ENCODE results near the gene SLC44A5. TPM values are rescaled to one million over a fixed set of nuclear protein-coding genes. Genes with fewer than 3 reads are reported as not detected.
A peak's percentile ranks its signal among the peaks of the same experiment; 100 is the strongest.
"Not testable (repeated sequence)": the region's sequence is repeated elsewhere in the genome, so short reads cannot be mapped to it uniquely, and the experiment has no call there.

Gene SLC44A5
- total RNA-seq, 2 donors from 2014 or later: 0.17 to 5.4 TPM

DNA sequence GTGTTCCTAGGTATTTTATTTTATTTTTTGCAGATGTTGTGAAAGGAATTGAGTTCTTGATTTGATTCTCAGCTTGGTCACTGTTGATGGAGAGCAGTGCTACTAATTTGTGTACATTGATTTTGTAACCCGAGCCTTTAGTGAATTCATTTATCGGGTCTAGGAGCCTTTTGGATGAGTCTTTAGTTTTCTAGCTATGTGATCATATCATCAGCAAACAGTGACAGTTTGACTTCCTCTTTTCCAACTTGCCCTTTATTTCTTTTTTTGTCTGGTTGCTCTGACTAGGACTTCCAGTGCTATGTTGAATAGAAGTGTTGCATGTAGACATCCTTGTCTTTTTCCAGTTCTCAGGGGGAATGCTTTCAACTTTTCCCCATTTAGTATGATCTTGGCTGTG lies 337.8 kb downstream of the SLC44A5 start:
- TF ChIP-seq CTCF (IDR thresholded peaks at IDR 0.05): no peak
- H3K36me3 ChIP-seq: no peaks in the 10 kb centered on the region
- intact Hi-C loops (cut with DNase I): no loop called here
- DNase-seq: no peak
- H3K27ac ChIP-seq: no peak overlapping the region
- no peak overlapping the region for H3K9ac ChIP-seq (ENCODE audit: low read depth in 2 of 2, low read length in 2 of 2)
- H3K9me3 ChIP-seq: no peaks in the 10 kb centered on the region
- H3K27me3 ChIP-seq: no peaks in the 10 kb centered on the region
- H3K4me1 ChIP-seq: no peaks in the 10 kb centered on the region
- no peak overlapping the region for H3K4me3 ChIP-seq

- H3K36me3 ChIP-seq: no peaks in the 10 kb centered on the region
- no peak overlapping the region for H3K27ac ChIP-seq
- intact Hi-C loops (cut with DNase I): loop anchor here (5.0 kb wide), 1 partner anchor 367 kb away; no protein-coding TSS in a partner anchor
- no peaks in the 10 kb centered on the region for H3K4me1 ChIP-seq
- no peak overlapping the region for H3K4me3 ChIP-seq
- H3K27me3 ChIP-seq: no peaks in the 10 kb centered on the region
- peak; percentile 45 for TF ChIP-seq CTCF (IDR thresholded peaks at IDR 0.05)
- no peaks in the 10 kb centered on the region for H3K9me3 ChIP-seq
- H3K9ac ChIP-seq (ENCODE audit: low read depth in 2 of 2, low read length in 2 of 2): no peak overlapping the region
- no peak for DNase-seq
Measured at GRCh38 chr1:75265792-75266191, 345.1 kb downstream of the SLC44A5 start.

DNA sequence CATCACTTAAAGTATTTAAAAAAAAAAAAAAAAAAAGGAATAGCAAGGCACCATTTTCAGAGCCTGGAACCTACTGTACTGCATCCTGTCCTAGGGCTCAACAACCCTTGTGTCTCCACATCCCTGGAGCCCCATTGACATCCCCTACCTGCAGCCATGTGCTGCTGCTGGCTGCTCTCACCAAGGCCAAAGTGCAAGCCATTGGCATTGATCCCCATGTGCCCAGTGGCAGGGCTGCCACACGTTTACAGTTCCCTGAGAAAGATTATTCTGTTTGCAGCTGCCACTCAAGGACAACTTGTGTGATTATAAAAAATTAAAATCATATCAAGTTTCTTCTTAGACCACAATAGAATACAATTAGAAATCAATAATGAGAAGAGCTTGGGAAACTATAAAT lies 346.8 kb downstream of the SLC44A5 start:
- H3K36me3 ChIP-seq: no peaks in the 10 kb centered on the region
- H3K9ac ChIP-seq (ENCODE audit: low read depth in 2 of 2, low read length in 2 of 2): no peak overlapping the region
- no peaks in the 10 kb centered on the region for H3K27me3 ChIP-seq
- TF ChIP-seq CTCF (IDR thresholded peaks at IDR 0.05): no peak
- no peaks in the 10 kb centered on the region for H3K4me1 ChIP-seq
- DNase-seq: no peak
- no peak overlapping the region for H3K27ac ChIP-seq
- H3K9me3 ChIP-seq: no peaks in the 10 kb centered on the region
- intact Hi-C loops (cut with DNase I): no loop called here
- no peak overlapping the region for H3K4me3 ChIP-seq

DNA sequence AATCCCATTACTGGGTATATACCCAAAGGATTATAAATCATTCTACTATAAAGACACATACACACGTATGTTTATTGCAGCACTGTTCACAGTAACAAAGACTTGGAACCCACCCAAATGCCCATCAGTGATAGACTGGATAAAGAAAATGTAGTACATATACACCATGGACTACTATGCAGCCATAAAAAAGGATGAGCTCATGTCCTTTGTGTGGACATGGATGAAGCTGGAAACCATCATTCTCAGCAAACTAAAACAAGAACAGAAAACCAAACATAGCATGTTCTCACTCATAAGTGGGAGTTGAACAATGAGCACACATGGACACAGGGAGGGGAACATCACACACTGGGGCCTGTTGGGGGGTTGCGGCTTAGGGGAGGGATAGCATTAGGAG lies 347.3 kb downstream of the SLC44A5 start:
- H3K4me3 ChIP-seq; H3K9ac ChIP-seq (ENCODE audit: low read depth in 2 of 2, low read length in 2 of 2); H3K4me1 ChIP-seq; H3K27ac ChIP-seq; DNase-seq; intact Hi-C loops (cut with DNase I); H3K36me3 ChIP-seq; H3K9me3 ChIP-seq; H3K27me3 ChIP-seq: not testable (repeated sequence)

DNA sequence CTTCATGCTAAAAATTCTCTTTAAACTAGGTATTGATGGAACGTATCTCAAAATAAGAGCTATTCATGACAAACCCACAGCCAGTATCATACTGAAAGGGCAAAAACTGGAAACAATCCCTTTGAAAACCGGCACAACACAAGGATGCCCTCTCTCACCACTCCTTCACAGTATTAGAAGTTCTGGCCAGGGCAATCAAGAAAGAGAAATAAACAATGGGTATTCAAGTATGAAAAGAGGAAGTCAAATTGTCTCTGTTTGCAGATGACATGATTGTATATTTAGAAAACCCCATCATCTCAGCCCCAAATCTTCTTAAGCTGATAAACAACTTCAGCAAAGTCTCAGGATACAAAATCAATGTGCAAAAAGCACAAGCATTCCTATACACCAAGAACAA lies 349.0 kb downstream of the SLC44A5 start:
- DNase-seq; intact Hi-C loops (cut with DNase I); H3K27me3 ChIP-seq; H3K36me3 ChIP-seq; H3K4me3 ChIP-seq; H3K4me1 ChIP-seq; H3K9ac ChIP-seq (ENCODE audit: low read depth in 2 of 2, low read length in 2 of 2); H3K9me3 ChIP-seq; H3K27ac ChIP-seq: not testable (repeated sequence)

DNA sequence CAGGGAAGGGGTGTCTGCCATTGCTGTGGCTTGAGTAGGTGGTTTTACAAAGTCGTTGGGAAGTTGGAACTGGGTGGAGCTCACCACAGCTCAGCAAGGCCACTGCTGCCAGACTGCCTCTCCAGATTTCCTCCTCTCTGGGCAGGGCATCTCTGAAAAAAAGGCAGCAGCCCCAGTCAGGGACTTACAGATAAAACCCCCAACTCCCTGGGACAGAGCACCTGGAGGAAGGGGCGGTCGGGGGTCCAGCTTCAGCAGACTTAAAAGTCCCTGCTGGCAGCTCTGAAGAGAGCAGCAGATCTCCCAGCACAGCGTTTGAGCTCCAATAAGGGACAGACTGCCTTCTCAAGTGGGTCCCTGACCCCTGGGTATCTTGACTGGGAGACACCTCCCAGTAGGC lies 352.6 kb downstream of the SLC44A5 start:
- no peak for DNase-seq
- H3K27me3 ChIP-seq: no peaks in the 10 kb centered on the region
- no peak overlapping the region for H3K27ac ChIP-seq
- no peaks in the 10 kb centered on the region for H3K9me3 ChIP-seq
- intact Hi-C loops (cut with DNase I): no loop called here
- H3K36me3 ChIP-seq: no peaks in the 10 kb centered on the region
- H3K4me3 ChIP-seq: no peak overlapping the region
- TF ChIP-seq CTCF (IDR thresholded peaks at IDR 0.05): no peak
- no peak overlapping the region for H3K9ac ChIP-seq (ENCODE audit: low read depth in 2 of 2, low read length in 2 of 2)
- H3K4me1 ChIP-seq: no peaks in the 10 kb centered on the region

DNA sequence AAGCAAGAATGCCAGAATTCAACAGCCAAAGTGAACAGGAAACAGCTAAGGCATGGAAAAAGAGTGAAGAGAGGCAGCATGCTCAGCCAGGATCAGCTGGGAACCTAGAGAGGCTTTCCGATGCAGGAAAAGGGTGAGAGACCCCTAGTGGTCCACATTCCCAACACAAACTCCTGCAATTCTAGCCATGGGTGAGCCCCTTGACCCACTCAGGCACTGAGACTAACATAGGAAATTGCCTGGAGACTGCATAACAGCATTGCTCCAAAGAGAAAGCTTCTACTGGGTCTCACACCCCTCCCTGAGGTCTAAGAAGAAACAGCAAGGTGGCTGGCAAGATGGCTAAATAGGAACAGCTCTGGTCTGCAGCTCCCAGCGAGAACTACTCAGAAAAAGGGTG lies 353.5 kb downstream of the SLC44A5 start:
- H3K9me3 ChIP-seq: no peaks in the 10 kb centered on the region
- no peaks in the 10 kb centered on the region for H3K27me3 ChIP-seq
- no peak overlapping the region for H3K27ac ChIP-seq
- H3K36me3 ChIP-seq: no peaks in the 10 kb centered on the region
- TF ChIP-seq CTCF (IDR thresholded peaks at IDR 0.05): no peak
- H3K9ac ChIP-seq (ENCODE audit: low read depth in 2 of 2, low read length in 2 of 2): no peak overlapping the region
- intact Hi-C loops (cut with DNase I): no loop called here
- H3K4me3 ChIP-seq: no peak overlapping the region
- no peaks in the 10 kb centered on the region for H3K4me1 ChIP-seq
- DNase-seq: no peak

DNA sequence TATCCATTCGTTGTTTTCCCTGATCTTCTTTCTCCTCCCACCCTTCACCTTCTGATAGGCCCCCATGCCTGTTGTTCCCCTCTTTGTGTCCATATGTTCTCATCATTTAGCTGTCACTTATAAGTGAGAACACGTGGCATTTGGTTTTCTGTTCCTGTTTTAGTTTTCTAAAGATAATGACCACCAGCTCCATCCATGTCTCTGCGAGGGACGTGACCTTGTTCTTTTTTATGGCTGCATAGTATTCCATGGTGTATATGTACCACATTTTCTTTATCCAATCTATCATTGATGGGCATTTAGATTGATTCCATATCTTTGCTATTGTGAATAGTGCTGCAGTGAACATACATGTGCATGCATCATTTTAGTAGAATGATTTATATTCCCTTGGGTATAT lies 360.8 kb downstream of the SLC44A5 start:
- H3K4me1 ChIP-seq; DNase-seq; H3K4me3 ChIP-seq; H3K27ac ChIP-seq; H3K9me3 ChIP-seq; intact Hi-C loops (cut with DNase I); H3K9ac ChIP-seq (ENCODE audit: low read depth in 2 of 2, low read length in 2 of 2); H3K36me3 ChIP-seq; H3K27me3 ChIP-seq: not testable (repeated sequence)
